OCI-LY3 (cell line): Measurements from ENCODE around the gene SFXN2.

Experiments used
- CTCF ChIP-seq: fragments of 200-600, 300-600 bp; sonication (generic); IDR thresholded peaks from 2 replicates; pipeline ENCODE4 v1.5.1; 2014; ENCODE audit warnings: antibody characterized with exemption, low read length, low read depth
- EZH2phosphoT487 ChIP-seq: fragments of 200-600 bp; shearing (Covaris generic); IDR thresholded peaks from 2 replicates; pipeline ENCODE4 v1.6.1; 2018; ENCODE audit warnings: antibody characterized with exemption, mixed run types, low read depth

DNA sequence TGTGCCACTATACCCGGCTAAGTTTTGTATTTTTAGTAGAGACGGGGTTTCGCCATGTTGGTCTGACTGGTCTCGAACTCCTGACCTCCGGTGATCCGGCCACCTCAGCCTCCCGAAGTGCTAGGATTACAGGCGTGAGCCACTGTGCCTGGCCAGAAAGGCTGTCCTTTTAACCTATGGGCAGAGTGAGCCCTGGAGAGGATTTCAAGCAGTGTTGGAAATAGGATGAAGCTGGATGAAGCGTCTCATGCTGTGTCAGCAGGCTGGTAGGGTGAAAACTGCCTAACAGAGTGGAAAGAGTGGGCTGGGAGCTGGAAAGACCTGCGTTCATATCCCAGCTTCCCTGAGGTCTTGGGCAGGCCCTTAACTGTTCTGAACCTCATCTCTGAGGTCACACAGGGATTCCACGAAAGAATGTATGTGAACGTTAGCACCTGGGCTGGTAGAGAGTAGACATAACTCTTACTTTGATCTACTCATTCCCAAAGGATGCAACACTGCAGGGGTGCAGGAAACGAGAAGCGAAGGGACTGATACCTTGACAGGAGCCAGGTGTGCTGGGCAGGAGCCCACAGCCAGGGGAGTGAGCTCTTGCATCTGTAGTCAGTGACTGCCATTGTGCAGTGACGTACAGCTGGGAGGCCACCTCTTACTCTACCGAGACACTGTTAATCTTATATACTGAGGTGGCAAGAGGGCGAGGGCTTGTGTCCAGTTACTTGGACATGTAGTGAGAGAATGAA lies 63.4 kb downstream of the SFXN2 start:
- no peak for TF ChIP-seq CTCF
- TF ChIP-seq EZH2phosphoT487, result no peak
